ENCODE measurements around the gene PPP2R2B.

Gene PPP2R2B

DNA sequence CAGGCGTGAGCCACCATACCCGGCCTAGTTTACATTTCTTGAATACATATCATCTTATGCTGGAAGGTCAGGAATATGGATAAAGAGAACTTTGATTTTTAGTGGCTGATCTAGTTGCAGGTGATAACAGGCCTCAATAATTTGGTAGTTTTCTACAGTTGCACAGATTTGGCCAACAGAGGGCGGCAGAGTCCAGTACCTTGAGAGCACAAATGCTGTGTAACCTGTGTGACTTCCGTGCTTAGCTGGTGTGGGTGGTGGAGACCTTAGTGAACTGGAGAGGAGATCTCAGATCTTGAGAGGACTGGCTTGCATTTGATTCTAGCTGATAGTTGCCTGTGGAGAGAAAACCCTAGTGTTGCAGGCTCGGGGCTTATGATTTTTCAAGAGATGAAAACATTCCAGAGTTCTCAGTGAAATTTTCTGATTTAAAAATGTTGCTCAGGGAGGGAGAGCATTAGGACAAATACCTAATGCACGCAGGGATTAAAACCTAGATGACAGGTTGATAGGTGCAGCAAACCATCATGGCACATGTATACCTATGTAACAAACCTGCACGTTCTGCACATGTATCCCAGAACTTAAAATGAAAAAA, 345.2 kb downstream of the PPP2R2B start:
- DNase-seq = peak; percentile 64 to 68
